GM12891 (cell line): Measurements from ENCODE around the gene PDIA5.

Experiments
- DNase-seq: peaks from one replicate; pipeline ENCODE4 v3.0.0; 2011; ENCODE audit warnings: low spot score; ENCODE audit not compliant: insufficient read length
- FAIRE-seq: peaks from 2 replicates; lab custom pipeline; 2011; peaks lifted over from hg19 to GRCh38; lab: Jason Lieb, UNC
- PAX5 ChIP-seq: IDR thresholded peaks from 2 replicates; pipeline ENCODE4 v1.6.1; 2011; ENCODE audit warnings: low read length, moderate library complexity, mild to moderate bottlenecking; ENCODE audit not compliant: insufficient read depth, severe bottlenecking
- POLR2A ChIP-seq: IDR thresholded peaks from 2 replicates; pipeline ENCODE4 v1.6.1; 2011; ENCODE audit warnings: low read depth, low read length, control low read depth
- POLR2AphosphoS5 ChIP-seq: IDR thresholded peaks from 2 replicates; pipeline ENCODE4 v1.6.1; 2011; ENCODE audit warnings: low read depth, low read length, control low read depth
- POU2F2 ChIP-seq: IDR thresholded peaks from 2 replicates; pipeline ENCODE4 v1.6.1; 2011; ENCODE audit warnings: low read depth, mild to moderate bottlenecking, control low read depth, low read length, moderate library complexity
- SPI1 ChIP-seq: IDR thresholded peaks from 2 replicates; pipeline ENCODE4 v1.6.1; 2011; ENCODE audit warnings: low read depth, low read length, control low read depth
- TAF1 ChIP-seq: IDR thresholded peaks from 2 replicates; pipeline ENCODE4 v1.6.1; 2011; ENCODE audit warnings: low read depth, low read length, control low read depth

The PDIA5 gene

GRCh38 chr3:123042413-123042812 lies 24.4 kb upstream of the PDIA5 start:
- TF ChIP-seq POLR2A (no peak), PAX5 (no peak), POU2F2 (no peak), SPI1 (no peak), POLR2AphosphoS5 (no peak), TAF1 (no peak)
- DNase-seq (no peak), FAIRE-seq (no peak)

DNA sequence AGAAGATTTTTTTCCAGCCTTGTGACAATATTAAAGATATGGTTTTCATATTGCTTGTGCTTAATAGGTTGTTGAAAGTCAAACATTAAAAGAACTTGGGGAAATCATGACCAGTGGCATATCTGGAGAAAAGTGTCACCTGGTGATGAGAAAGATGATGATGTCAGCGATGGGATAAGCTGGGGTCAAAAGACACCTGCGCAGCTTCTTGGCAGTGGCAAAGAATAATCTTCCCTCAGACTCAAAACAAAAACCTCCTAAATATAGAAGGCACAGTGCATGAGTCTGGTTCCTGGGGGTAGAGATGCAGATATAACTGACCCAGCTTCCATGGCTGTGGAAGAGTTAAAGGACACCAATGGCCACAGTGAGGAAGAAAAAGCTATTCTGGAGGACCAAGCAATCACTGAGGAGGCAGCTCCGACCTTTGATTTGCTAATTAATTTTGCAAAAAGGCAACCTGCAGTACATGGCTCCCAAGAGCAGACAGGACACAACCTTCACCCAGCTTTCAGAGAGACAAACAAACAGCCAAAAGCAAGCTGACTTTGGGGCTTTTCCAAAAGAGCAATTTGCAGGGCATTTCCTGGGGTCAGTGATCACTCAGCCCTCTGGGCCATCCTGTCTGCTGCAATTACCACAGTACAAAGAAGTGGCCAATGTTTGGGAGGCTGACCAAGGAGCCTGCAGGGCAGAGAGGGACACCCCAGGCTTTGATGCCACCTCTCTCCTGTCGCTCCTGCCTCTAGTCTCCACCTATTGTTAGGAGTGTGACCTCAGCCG lies 21.7 kb upstream of the PDIA5 start:
- DNase-seq, result no peak
- FAIRE-seq, result no peak
- no peak for TF ChIP-seq SPI1
- no peak for TF ChIP-seq PAX5
- no peak for TF ChIP-seq TAF1
- no peak for TF ChIP-seq POU2F2
- no peak for TF ChIP-seq POLR2A
- TF ChIP-seq POLR2AphosphoS5, result no peak

DNA sequence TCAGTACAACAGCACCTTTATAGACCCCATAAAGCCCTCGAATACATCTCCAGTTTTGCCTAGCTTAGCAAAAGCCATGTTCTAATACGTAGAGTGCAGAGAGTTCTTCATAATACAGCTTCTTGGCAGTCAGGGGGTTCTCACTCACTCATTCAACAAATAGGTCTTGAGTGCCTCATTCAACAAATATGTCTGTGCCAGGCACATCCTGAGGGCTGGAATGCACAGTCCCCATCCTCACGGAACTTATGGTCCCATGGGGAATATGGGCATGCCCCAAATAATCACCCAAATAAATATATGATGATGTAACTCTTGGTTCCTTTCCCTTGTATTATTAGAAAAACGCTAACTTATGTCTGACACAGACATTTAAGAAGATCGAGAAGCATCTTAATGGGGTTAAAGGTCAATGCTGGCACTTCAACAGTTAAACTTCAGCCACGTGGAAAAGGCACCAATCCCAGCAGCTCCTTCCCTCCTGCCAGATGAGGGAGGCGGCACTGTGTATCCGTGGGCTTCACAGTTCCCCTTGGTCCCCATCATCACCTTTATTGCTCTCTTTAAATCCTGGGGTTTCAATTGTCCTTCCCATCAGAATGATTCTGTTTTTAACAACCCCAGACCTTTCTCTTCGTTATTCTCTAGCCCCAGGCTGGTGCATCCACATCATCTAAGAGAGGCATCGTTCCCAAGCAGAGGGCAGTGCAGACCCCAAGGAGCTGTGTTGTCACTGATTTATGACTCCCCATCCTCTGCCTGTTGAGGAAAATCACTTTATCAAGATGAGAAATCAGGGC lies 20.4 kb upstream of the PDIA5 start:
- DNase-seq, result no peak
- TF ChIP-seq POU2F2 (no peak), PAX5 (no peak), POLR2A (no peak), TAF1 (no peak), POLR2AphosphoS5 (no peak), SPI1 (no peak)
- no peak for FAIRE-seq

GRCh38 chr3:123047062-123047319 lies 19.8 kb upstream of the PDIA5 start:
- TF ChIP-seq TAF1, result no peak
- no peak for DNase-seq
- no peak for FAIRE-seq

- TF ChIP-seq TAF1 (no peak), SPI1 (no peak), POU2F2 (no peak), PAX5 (no peak), POLR2AphosphoS5 (no peak), POLR2A (no peak)
- DNase-seq, result no peak
- FAIRE-seq, result no peak
Observed at GRCh38 chr3:123048480-123049237, 18.2 kb upstream of the PDIA5 start.

GRCh38 chr3:123050666-123051065 lies 16.2 kb upstream of the PDIA5 start:
- DNase-seq (no peak), FAIRE-seq (no peak)
- no peak for TF ChIP-seq POLR2AphosphoS5
- no peak for TF ChIP-seq SPI1
- no peak for TF ChIP-seq POLR2A
- TF ChIP-seq PAX5, result no peak
- TF ChIP-seq TAF1, result no peak
- no peak for TF ChIP-seq POU2F2

- no peak for DNase-seq
- TF ChIP-seq SPI1, result no peak
- TF ChIP-seq POU2F2, result no peak
- no peak for TF ChIP-seq POLR2AphosphoS5
- TF ChIP-seq PAX5, result no peak
- FAIRE-seq, result no peak
Observed at GRCh38 chr3:123053107-123053506, 13.7 kb upstream of the PDIA5 start.

DNA sequence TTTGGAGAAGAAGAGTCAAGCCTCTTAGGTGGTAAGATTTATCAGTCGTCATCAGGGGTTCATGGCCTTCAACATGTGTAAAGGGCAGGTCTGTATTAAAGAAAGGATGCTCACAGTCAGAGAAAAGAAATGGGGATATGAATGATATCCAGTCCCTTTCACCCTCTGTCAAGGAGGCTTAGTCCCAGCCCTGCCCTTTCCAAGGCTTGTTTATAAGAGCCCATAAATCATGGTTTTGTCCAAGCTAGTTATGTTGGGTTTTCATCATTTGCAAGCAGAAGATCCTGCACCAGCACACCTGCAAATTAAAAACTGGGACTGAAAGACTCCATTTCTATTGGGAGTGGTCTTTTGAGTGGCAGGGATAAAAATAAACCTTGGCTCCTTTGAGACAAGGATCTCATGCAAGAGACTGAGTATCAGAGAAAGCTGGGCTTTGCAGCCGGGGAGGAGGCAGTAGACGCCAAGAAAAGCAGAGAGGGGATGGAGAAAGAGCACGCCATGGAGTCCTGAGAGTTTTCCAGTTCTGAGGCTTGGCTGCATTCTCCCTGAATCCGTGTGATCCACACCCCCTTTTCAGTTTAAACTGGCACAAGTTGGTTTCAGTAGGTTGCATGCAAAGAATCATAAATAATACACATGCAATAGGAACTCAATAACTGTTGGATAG lies 12.6 kb upstream of the PDIA5 start:
- FAIRE-seq (no peak), DNase-seq (no peak)
- TF ChIP-seq POLR2AphosphoS5, result no peak
- no peak for TF ChIP-seq POLR2A
- TF ChIP-seq POU2F2, result no peak
- TF ChIP-seq TAF1, result no peak
- no peak for TF ChIP-seq SPI1
- TF ChIP-seq PAX5, result no peak

DNA sequence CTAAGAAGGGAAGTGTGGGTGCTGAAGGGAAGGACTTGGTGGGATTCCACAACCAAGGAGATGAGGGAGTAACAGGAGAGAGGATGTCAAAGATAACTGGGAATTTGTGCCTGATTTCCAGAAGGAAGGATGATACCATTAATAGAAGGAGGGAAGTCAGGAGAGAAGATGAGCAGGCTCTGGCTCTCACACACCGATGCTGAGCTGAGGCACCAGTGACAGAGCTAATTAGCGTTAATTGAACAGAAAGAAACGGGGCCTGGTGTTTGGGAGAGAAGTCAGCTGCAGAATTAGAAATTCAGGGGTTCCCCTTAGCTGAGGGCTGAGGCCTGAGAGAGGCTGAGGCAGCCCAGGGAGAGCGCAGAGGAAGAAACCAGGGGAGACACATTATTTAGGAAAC lies 11.9 kb upstream of the PDIA5 start:
- TF ChIP-seq POLR2AphosphoS5 (no peak), POLR2A (no peak), POU2F2 (no peak), TAF1 (no peak), SPI1 (no peak), PAX5 (no peak)
- no peak for FAIRE-seq
- DNase-seq, result no peak
